ENCODE results near the gene WFDC10B.

DNA sequence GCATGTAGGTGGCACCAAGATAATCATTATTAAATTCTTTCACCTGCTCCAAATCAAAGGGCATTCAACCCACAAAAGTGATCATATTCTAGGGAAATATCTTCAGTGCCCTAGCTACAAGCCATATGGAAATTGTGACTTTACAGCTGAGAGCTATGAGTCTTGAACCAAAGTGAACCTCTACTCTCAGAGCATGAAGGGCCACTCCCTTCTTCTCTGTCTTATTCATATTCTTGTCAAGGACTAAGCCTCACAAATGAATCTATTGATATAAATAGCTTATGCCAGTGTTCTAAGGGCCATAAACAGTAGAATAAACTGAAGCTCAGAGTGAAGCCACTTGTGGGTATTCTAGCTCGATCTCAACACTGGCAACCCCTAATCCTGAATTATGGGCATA, 46.9 kb upstream of the WFDC10B start:
- TF ChIP-seq CTCF (IDR thresholded peaks at IDR 0.05 in 2 of 3, conservative IDR thresholded peaks at IDR 0.05 in 1 of 3; ENCODE audit: control insufficient read depth in 2 of 3, extremely low read depth in 1 of 3, insufficient read depth in 1 of 3, low read depth in 3 of 3, low read length in 3 of 3) (no peak), FOXM1 (IDR thresholded peaks at IDR 0.05; ENCODE audit: low read depth, low read length) (no peak)

Measured in GM12878 (cell line).